Endodermal cell (in vitro differentiated cells): ENCODE results near the gene PSMG1. TPM values are rescaled to one million over a fixed set of nuclear protein-coding genes. Genes with fewer than 3 reads are reported as not detected.

ENCODE experiments used
- DNase-seq: peaks from one replicate; pipeline ENCODE4 v3.0.0-alpha.2; 2017
- H3K27ac ChIP-seq: 2 replicates; pipeline ENCODE4 v1.5.1; 2013; ENCODE audit warnings: mild to moderate bottlenecking, low read depth, low read length, moderate library complexity
- H3K27me3 ChIP-seq: 2 replicates; pipeline ENCODE4 v1.6.1; 2013; ENCODE audit warnings: mild to moderate bottlenecking, low read length, moderate library complexity; ENCODE audit not compliant: insufficient read depth, control insufficient read depth, poor library complexity, severe bottlenecking
- H3K36me3 ChIP-seq: 2 replicates; pipeline ENCODE4 v1.7.0; 2013; ENCODE audit warnings: mild to moderate bottlenecking, low read length, moderate library complexity; ENCODE audit not compliant: control insufficient read depth, insufficient read depth
- H3K4me1 ChIP-seq: one replicate; pipeline ENCODE4 v1.7.0; 2013; ENCODE audit warnings: low read length; ENCODE audit not compliant: control insufficient read depth, insufficient read depth
- H3K4me3 ChIP-seq: 2 replicates; pipeline ENCODE4 v1.5.1; 2013; ENCODE audit warnings: mild to moderate bottlenecking, low read length, moderate library complexity
- H3K9ac ChIP-seq: 2 replicates; pipeline ENCODE4 v1.6.1; 2013; ENCODE audit warnings: mild to moderate bottlenecking, low read length, moderate library complexity; ENCODE audit not compliant: poor library complexity, severe bottlenecking; ENCODE audit errors: extremely low read depth
- H3K9me3 ChIP-seq: 2 replicates; pipeline ENCODE4 v1.6.1; 2013; ENCODE audit warnings: mild to moderate bottlenecking, low read length, moderate library complexity; ENCODE audit not compliant: control insufficient read depth
- H3K27ac Mint-ChIP-seq: 2 replicates; pipeline ENCODE4 v1.8.0; 2020; ENCODE audit warnings: mixed read lengths
- H3K27me3 Mint-ChIP-seq: 2 replicates; pipeline ENCODE4 v1.8.0; 2021; ENCODE audit warnings: mild to moderate bottlenecking, mixed read lengths; ENCODE audit not compliant: insufficient read depth
- H3K36me3 Mint-ChIP-seq: 2 replicates; pipeline ENCODE4 v1.8.0; 2020; ENCODE audit warnings: low read depth, mixed read lengths
- H3K4me1 Mint-ChIP-seq: 2 replicates; pipeline ENCODE4 v1.8.0; 2020; ENCODE audit warnings: mixed read lengths
- H3K4me3 Mint-ChIP-seq: 2 replicates; pipeline ENCODE4 v1.8.0; 2020; ENCODE audit warnings: mild to moderate bottlenecking, moderate library complexity, mixed read lengths
- H3K9me3 Mint-ChIP-seq: 2 replicates; pipeline ENCODE4 v1.8.0; 2020; ENCODE audit warnings: mild to moderate bottlenecking, mixed read lengths
- CTCF ChIP-seq: fragments of 200-600 bp; sonication (generic); conservative IDR thresholded peaks from 2 replicates; pipeline ENCODE4 v1.5.0; 2021; ENCODE audit warnings: antibody characterized with exemption, mild to moderate bottlenecking
- whole genome bisulfite sequencing, 2 experiments: methylation state at CpG; one replicate each; pipeline versions ENCODE4 v1.1.5 to v1.1.7; 2013; ENCODE audit warnings: missing lambda C conversion rate in 2 of 2, mixed read lengths in 1 of 2; ENCODE audit not compliant: insufficient coverage in 1 of 2, insufficient read length in 1 of 2; 5-methylcytosine and 5-hydroxymethylcytosine counted together
- total RNA-seq, 2 donors: library from RNA; stranded (reverse); fragmentation: NEBNext Ultra II Directional in 1 of 2; extraction: Animal tissue kit (Norgen Biotek cat#: 25700) in 1 of 2; gene quantifications; 2 replicates in 1 of 2; 3 replicates in 1 of 2; pipeline ENCODE4 v1.2.1, GENCODE V29; 2021

The PSMG1 gene
- total RNA-seq, 2 donors from 2014 or later: 47.3 to 52.6 TPM

DNA sequence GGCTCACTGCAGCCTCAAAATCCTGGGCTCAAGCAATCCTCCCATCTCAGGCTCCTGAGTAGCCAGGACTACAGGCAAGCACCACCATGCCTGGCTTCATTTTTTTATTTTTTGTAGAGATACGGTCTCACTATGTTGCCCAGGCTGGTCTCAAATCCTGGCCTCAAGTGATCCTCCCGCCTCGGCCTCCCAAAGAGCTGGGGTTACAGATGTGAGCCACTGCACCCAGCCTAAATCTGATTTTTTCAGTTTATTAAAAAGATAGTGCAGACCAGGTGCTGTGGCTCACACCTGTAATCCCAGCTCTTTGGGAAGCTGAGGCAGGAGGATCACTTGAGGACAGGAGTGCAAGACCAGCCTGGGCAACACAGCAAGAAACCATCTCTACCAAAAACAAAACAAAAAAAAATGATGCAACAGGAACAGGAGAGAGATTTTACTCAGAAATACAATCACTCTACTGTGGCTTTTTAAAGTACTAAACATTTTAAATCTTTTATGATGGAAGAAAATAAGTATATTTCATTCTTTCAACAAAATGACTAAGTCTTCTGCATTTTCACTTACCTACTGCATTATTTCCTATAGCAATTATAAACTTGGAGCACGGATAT lies 1.9 kb downstream of the PSMG1 start:
- Mint-ChIP-seq H3K27me3 (peaks cover 8% of the 10 kb centered on the region), H3K4me1 (peaks cover 18% of the 10 kb centered on the region), H3K9me3 (no peaks in the 10 kb centered on the region), H3K27ac (no peak overlapping the region), H3K4me3 (peak overlapping the region; percentile 89), H3K36me3 (peaks cover 23% of the 10 kb centered on the region)
- Histone ChIP-seq H3K9me3 (no peaks in the 10 kb centered on the region), H3K4me3 (peak overlapping the region; percentile 92), H3K27ac (no peak overlapping the region), H3K36me3 (peaks cover 37% of the 10 kb centered on the region), H3K27me3 (no peaks in the 10 kb centered on the region), H3K4me1 (no peaks in the 10 kb centered on the region), H3K9ac (no peak overlapping the region)
- 92 to 95% methylated on average over 4 of the region's 4 CpGs for WGBS, 2 experiments
- DNase-seq: no peak
- TF ChIP-seq CTCF: no peak

DNA sequence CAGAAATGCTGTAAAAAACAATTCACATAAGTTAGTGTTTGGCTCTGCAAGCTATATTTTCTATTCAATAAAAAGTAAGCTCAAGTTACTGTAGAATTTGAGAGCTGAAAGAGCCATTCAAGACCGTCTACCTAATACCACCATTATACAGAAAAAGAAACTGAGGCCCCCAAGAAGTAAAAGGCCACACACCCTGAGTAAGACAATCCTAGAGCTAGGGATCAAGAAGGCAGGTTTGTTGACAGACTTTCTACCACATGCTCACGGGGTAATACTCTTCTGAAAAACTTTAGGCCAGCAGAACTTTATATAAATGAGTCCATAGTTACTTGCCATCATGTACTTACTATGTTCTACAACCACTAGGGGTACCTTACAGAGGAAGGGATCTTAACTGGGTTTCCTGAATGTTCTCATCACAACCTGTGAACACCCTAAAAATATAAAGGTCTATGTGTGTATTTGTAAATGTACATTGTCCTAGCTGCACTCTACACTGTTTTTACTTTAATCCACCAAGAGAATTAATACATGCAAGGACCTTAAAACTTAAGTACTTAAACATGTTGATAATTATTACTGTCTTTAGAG lies 2.7 kb downstream of the PSMG1 start:
- H3K4me3 Mint-ChIP-seq: no peak overlapping the region
- DNase-seq: no peak

GRCh38 chr21:39178421-39178820 lies 4.8 kb downstream of the PSMG1 start:
- Histone ChIP-seq H3K9me3 (no peaks in the 10 kb centered on the region), H3K4me1 (peaks cover 4% of the 10 kb centered on the region), H3K4me3 (no peak overlapping the region), H3K9ac (no peak overlapping the region), H3K36me3 (peaks cover 48% of the 10 kb centered on the region), H3K27ac (no peak overlapping the region), H3K27me3 (no peaks in the 10 kb centered on the region)
- Mint-ChIP-seq H3K4me3 (no peak overlapping the region), H3K27ac (no peak overlapping the region), H3K36me3 (peaks cover 32% of the 10 kb centered on the region), H3K27me3 (peaks cover 8% of the 10 kb centered on the region), H3K4me1 (peaks cover 26% of the 10 kb centered on the region), H3K9me3 (no peaks in the 10 kb centered on the region)
- TF ChIP-seq CTCF: no peak
- WGBS, 2 experiments: 91 to 98% methylated on average over 5 to 6 of the region's 7 CpGs
- no peak for DNase-seq

More for the DNA sequence above, 2.7 kb downstream of the PSMG1 start:
- Histone ChIP-seq H3K4me3 (no peak overlapping the region), H3K36me3 (peaks cover 45% of the 10 kb centered on the region), H3K9me3 (no peaks in the 10 kb centered on the region), H3K27me3 (no peaks in the 10 kb centered on the region), H3K4me1 (no peaks in the 10 kb centered on the region), H3K9ac (no peak overlapping the region), H3K27ac (no peak overlapping the region)
- Mint-ChIP-seq H3K27me3 (peaks cover 8% of the 10 kb centered on the region), H3K4me1 (peaks cover 21% of the 10 kb centered on the region), H3K27ac (no peak overlapping the region), H3K9me3 (no peaks in the 10 kb centered on the region), H3K36me3 (peaks cover 30% of the 10 kb centered on the region)
- TF ChIP-seq CTCF: peak; percentile 62
- 88 to 95% methylated on average over 1 to 2 of the region's 2 CpGs for WGBS, 2 experiments
